Adrenal gland (tissue), 12 donors: ENCODE data around the gene BMPR1B. TPM values are rescaled to one million over a fixed set of nuclear protein-coding genes. Genes with fewer than 3 reads are reported as not detected.

Experiments
- DNase-seq, 7 donors: peaks; one replicate each; pipeline ENCODE4 v3.0.0-alpha.2; 2019 to 2020
- H3K27ac ChIP-seq, 5 donors: fragments of 200-600 bp; sonication (generic) in 4 of 5; 1 replicate in 3 of 5; 2 replicates in 2 of 5; pipeline versions ENCODE4 v1.5.1 to v1.8.0; 2016 to 2020; ENCODE audit warnings: mild to moderate bottlenecking in 1 of 5
- H3K27me3 ChIP-seq: fragments of 200-600 bp; 2 replicates; pipeline ENCODE4 v1.8.0; 2021
- H3K36me3 ChIP-seq, 2 donors: fragments of 200-600 bp; replicated peaks in 1 of 2; 1 replicate in 1 of 2; 2 replicates in 1 of 2; pipeline versions ENCODE4 v1.5.1 to v1.8.0; 2018 to 2022
- H3K4me1 ChIP-seq, 2 donors: fragments of 200-600 bp; replicated peaks in 1 of 2; 1 replicate in 1 of 2; 2 replicates in 1 of 2; pipeline versions ENCODE4 v1.5.1 to v1.8.0; 2018 to 2021
- H3K4me3 ChIP-seq, 4 donors: fragments of 200-600 bp; sonication (generic) in 3 of 4; one replicate each; pipeline ENCODE4 v1.5.1; 2016 to 2018
- H3K9me3 ChIP-seq, 3 donors: fragments of 200-600 bp; sonication (generic) in 1 of 3; replicated peaks in 1 of 3; 1 replicate in 2 of 3; 2 replicates in 1 of 3; pipeline versions ENCODE4 v1.5.1 to v1.8.0; 2016 to 2021
- POLR2A ChIP-seq, 2 donors: fragments of 450-650 bp; IDR thresholded peaks; one replicate each; pipeline ENCODE4 v1.6.1; 2017; ENCODE audit warnings: antibody characterized with exemption in 2 of 2, mild to moderate bottlenecking in 2 of 2, moderate library complexity in 1 of 2
- WGBS, 4 donors: extraction: QIAGEN DNeasy Blood & Tissue Kit in 2 of 4; methylation state at CpG; one replicate each; pipeline versions ENCODE4 v1.1.5 to v1.1.7; 2013 to 2017; 5-methylcytosine and 5-hydroxymethylcytosine counted together
- intact Hi-C, 2 donors: fragments of 100-400 bp; cut with DNase I; formaldehyde crosslinking; loops; one replicate each; pipeline versions ENCODE4 v1.14.1 to v1.15.0; 2022 to 2023
- polyA plus RNA-seq, 3 donors: library from polyadenylated mRNA; stranded (reverse); fragments of 200-250 nt in 2 of 3; fragments of 350-450 nt in 1 of 3; fragmentation: Illumina TruSeq in 1 of 3; extraction: RNeasy Lipid Tissue Mini Kit (QIAGEN cat#74804) in 1 of 3; gene quantifications; one replicate each; pipeline ENCODE4 v1.2.3, GENCODE V29; 2013 to 2014
- total RNA-seq, 9 donors: library from RNA; depleted of rRNA in 4 of 9; stranded (reverse); fragments of >200 nt in 4 of 9; fragments of 120-200 nt in 1 of 9; fragmentation: NEBNext Ultra II Directional in 1 of 9; extraction: Animal tissue kit (Norgen Biotek cat#: 25700) in 1 of 9; gene quantifications; one replicate each; pipeline versions ENCODE4 v1.1.0 to v1.2.4, GENCODE V29; 2013 to 2023
- TF ChIP-seq, protein P1 (sequence below), 6 experiments: fragments of 450-650 bp in 4 of 6; fragments of 200-600 bp in 2 of 6; sonication (generic) in 1 of 6; IDR thresholded peaks; 1 replicate in 5 of 6; 2 replicates in 1 of 6; pipeline versions ENCODE4 v1.5.1 to v1.8.0; 2016 to 2021; ENCODE audit warnings: antibody characterized with exemption in 6 of 6, mild to moderate bottlenecking in 2 of 6, moderate library complexity in 1 of 6
- donor health status: healthy with polysubstance abuse.
- donor health status: Bipolar disorder and iron deficiency.
- donor health status: DM: yes; HTN: yes; CAD: no.
- donor health status: DM: no; HTN: no; CAD: no.
- donor health status: DM: no; HTN: no; CAD: no.
- donor health status: DM: yes; HTN: yes; CAD: no.

Gene BMPR1B
- total and polyA plus RNA-seq, 12 donors: 0.94 to 22.2 (median 6.2) TPM

DNA sequence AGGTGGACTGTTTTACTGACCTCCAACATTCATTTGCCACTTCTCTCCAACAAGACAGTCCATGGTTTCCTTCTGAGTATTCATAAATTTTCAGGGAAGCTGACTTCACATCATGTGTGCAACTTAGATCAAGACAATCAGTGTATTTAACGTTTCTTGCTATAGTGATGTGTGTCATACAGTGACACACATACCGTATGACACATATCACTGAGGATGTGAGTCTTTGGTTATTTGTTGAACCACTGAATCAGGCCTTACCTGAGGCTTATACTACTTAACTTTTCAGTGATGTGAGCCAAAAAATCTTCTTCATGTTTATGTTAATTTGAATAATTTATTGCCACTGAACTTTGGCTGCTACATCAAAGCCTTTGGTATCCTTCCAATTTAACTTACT is 166.8 kb downstream of the BMPR1B start:
- H3K4me3 ChIP-seq: no peak overlapping the region
- no peaks in the 10 kb centered on the region for H3K36me3 ChIP-seq
- WGBS, 4 donors: 69 to 92% (median 80%) methylated on average over 2 of the region's 2 CpGs
- TF ChIP-seq POLR2A (IDR thresholded peaks at IDR 0.05): no peak
- TF ChIP-seq, protein P1, sequence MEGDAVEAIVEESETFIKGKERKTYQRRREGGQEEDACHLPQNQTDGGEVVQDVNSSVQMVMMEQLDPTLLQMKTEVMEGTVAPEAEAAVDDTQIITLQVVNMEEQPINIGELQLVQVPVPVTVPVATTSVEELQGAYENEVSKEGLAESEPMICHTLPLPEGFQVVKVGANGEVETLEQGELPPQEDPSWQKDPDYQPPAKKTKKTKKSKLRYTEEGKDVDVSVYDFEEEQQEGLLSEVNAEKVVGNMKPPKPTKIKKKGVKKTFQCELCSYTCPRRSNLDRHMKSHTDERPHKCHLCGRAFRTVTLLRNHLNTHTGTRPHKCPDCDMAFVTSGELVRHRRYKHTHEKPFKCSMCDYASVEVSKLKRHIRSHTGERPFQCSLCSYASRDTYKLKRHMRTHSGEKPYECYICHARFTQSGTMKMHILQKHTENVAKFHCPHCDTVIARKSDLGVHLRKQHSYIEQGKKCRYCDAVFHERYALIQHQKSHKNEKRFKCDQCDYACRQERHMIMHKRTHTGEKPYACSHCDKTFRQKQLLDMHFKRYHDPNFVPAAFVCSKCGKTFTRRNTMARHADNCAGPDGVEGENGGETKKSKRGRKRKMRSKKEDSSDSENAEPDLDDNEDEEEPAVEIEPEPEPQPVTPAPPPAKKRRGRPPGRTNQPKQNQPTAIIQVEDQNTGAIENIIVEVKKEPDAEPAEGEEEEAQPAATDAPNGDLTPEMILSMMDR (IDR thresholded peaks at IDR 0.05): no peak
- H3K27me3 ChIP-seq: no peaks in the 10 kb centered on the region
- intact Hi-C loops: no loop called here
- no peaks in the 10 kb centered on the region for H3K4me1 ChIP-seq
- H3K9me3 ChIP-seq: no peaks in the 10 kb centered on the region
- DNase-seq: no peak
- no peak overlapping the region for H3K27ac ChIP-seq

DNA sequence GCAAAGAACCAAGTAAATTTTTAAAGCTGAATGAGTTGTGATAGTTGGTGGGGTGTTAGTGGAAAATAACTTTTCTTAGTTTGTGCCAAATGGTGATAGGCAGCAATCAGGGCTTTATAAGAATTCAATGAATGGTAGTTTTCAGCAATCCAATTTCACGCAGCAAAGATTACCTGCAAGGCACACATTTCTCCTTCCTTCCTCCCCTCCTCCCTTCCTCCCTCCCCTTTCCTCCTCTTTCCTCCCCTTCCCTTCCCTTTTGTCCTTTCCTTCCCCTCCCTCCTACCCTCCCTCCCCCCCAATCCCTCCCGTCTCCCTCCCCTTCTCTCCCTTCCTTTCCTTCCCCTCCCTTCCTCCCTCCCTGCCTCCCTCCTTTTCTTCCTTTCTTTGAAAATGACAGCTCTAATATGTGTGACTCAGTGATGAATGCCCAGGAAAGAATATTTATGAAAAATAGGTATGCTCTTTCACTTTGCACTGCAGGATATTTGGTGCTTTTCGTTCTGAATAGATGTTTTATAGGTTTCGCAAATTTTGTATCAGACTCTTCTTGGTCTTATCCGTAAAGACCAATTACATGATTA is 168.1 kb downstream of the BMPR1B start:
- no peak overlapping the region for H3K4me3 ChIP-seq
- no peak for TF ChIP-seq POLR2A (IDR thresholded peaks at IDR 0.05)
- TF ChIP-seq, protein P1 (IDR thresholded peaks at IDR 0.05): no peak
- no peaks in the 10 kb centered on the region for H3K27me3 ChIP-seq
- no peaks in the 10 kb centered on the region for H3K36me3 ChIP-seq
- no peak for DNase-seq
- no peaks in the 10 kb centered on the region for H3K4me1 ChIP-seq
- 79 to 81% (median 81%) methylated on average over 5 of the region's 5 CpGs for WGBS, 4 donors
- H3K27ac ChIP-seq: no peak overlapping the region
- intact Hi-C loops: no loop called here
- no peaks in the 10 kb centered on the region for H3K9me3 ChIP-seq

DNA sequence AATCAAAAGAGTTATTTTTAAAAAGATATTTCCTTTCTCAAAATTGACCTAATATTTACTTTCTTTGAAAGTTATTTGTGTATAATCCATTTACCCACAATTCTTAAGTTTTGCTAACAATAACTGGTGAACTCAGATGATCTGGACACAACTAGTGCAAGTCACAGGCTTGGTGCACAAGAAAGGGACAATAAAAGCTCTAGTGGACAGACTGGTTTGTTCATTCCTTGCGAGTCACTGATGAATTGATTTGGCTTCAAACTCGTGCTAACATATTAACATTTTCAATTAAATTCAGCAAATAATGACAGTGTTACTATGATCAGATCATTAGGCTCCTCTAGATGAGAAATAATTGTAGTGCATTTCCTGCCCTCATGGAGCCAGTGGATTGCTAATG is 169.2 kb downstream of the BMPR1B start:
- Histone ChIP-seq H3K4me3 (no peak overlapping the region), H3K27me3 (no peaks in the 10 kb centered on the region), H3K4me1 (no peaks in the 10 kb centered on the region), H3K9me3 (no peaks in the 10 kb centered on the region), H3K36me3 (no peaks in the 10 kb centered on the region), H3K27ac (no peak overlapping the region)
- 83 to 86% (median 83%) methylated on average over 2 of the region's 2 CpGs for WGBS, 4 donors
- no peak for DNase-seq
- intact Hi-C loops: no loop called here
- no peak for TF ChIP-seq POLR2A (IDR thresholded peaks at IDR 0.05)
- TF ChIP-seq, protein P1 (IDR thresholded peaks at IDR 0.05): no peak

DNA sequence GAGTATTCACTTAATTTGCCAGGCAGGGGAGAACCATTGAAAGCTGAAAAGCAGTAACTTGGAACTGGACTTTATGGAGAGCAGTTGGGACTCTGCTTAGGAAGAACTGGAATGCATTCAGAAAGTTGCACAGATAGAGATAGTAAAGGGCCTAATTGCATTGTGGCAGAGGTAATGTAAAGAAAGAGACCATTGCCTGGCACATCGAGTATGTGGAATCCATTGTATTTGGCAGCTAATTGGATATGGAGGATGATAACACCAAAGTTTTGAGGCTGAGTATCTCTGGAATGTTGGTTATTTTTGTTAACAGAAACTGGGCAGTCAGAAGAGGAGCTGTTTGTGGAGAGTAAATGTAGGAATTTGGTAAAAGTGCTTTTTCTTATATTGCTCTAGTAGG is 169.9 kb downstream of the BMPR1B start:
- Histone ChIP-seq H3K27ac (no peak overlapping the region), H3K4me1 (no peaks in the 10 kb centered on the region), H3K36me3 (no peaks in the 10 kb centered on the region), H3K4me3 (no peak overlapping the region), H3K9me3 (no peaks in the 10 kb centered on the region), H3K27me3 (no peaks in the 10 kb centered on the region)
- WGBS, 4 donors: 71 to 90% (median 74%) methylated on average over 1 of the region's 1 CpG
- no peak for DNase-seq
- TF ChIP-seq, protein P1 (IDR thresholded peaks at IDR 0.05): no peak
- TF ChIP-seq POLR2A (IDR thresholded peaks at IDR 0.05): no peak
- intact Hi-C loops: no loop called here
